GM13976 (cell line): Measurements from ENCODE around the gene UBTF.

Experiments used
- DNase-seq: peaks from one replicate; pipeline ENCODE4 v3.0.0; 2012; ENCODE audit warnings: low spot score
- CTCF ChIP-seq: IDR thresholded peaks from 2 replicates; pipeline ENCODE4 v1.5.1; 2012; ENCODE audit warnings: borderline replicate concordance, mild to moderate bottlenecking; ENCODE audit not compliant: insufficient read depth; ENCODE audit errors: extremely low read depth, missing control alignments, control extremely low read depth
- in situ Hi-C: fragments of 300-500 bp; cut with MboI; formaldehyde crosslinking; loops from one replicate; pipeline ENCODE4 v1.12.0; 2022; ENCODE audit warnings: low sequenced_read_pairs, mixed read lengths, inconsistent platforms; ENCODE audit not compliant: unreplicated experiment

Gene UBTF

GRCh38 chr17:44214896-44215295, 4.6 kb downstream of the UBTF start:
- in situ Hi-C loops: loop anchor here (25.0 kb wide), 1 partner anchor 297 kb away; the partner anchor contains the start of gene GPATCH8
- TF ChIP-seq CTCF: no peak
- no peak for DNase-seq

GRCh38 chr17:44214230-44214494, 5.3 kb downstream of the UBTF start:
- in situ Hi-C loops: loop anchor here (25.0 kb wide), 1 partner anchor 298 kb away; the partner anchor contains the start of gene GPATCH8
- no peak for DNase-seq
- no peak for TF ChIP-seq CTCF

- no peak for DNase-seq
- in situ Hi-C loops: loop anchor here (25.0 kb wide), 1 partner anchor 299 kb away; the partner anchor contains the start of gene GPATCH8
- no peak for TF ChIP-seq CTCF
Measured at GRCh38 chr17:44213403-44214229, 5.9 kb downstream of the UBTF start.

GRCh38 chr17:44212507-44213402, 6.7 kb downstream of the UBTF start:
- TF ChIP-seq CTCF: no peak
- in situ Hi-C loops: loop anchor here (25.0 kb wide), 1 partner anchor 300 kb away; the partner anchor contains the start of gene GPATCH8
- no peak for DNase-seq

GRCh38 chr17:44211281-44212265, 7.9 kb downstream of the UBTF start:
- TF ChIP-seq CTCF: no peak
- DNase-seq: no peak
- in situ Hi-C loops: loop anchor here (25.0 kb wide), 1 partner anchor 301 kb away; the partner anchor contains the start of gene GPATCH8
